Fibroblast of the aortic adventitia (primary cell): ENCODE results near the gene LDAH. TPM values are rescaled to one million over a fixed set of nuclear protein-coding genes. Genes with fewer than 3 reads are reported as not detected.

Source experiments
- DNase-seq: peaks from one replicate; pipeline ENCODE4 v3.0.0-alpha.2; 2010; ENCODE audit warnings: low read depth
- H3K4me3 ChIP-seq: 2 replicates; pipeline ENCODE4 v1.5.1; 2011; ENCODE audit warnings: low read depth, mild to moderate bottlenecking, control low read depth, low read length, moderate library complexity
- CTCF ChIP-seq: IDR thresholded peaks from 2 replicates; pipeline ENCODE4 v1.5.1; 2011; ENCODE audit warnings: mild to moderate bottlenecking, low read length, control low read depth, inconsistent platforms; ENCODE audit not compliant: insufficient read depth
- total RNA-seq: library from RNA; depleted of rRNA; stranded (reverse); fragments of >200 nt; gene quantifications from 2 replicates; pipeline ENCODE4 v1.2.3, GENCODE V29; 2012; ENCODE audit warnings: low replicate concordance

The LDAH gene
- total RNA-seq, 1 donor = 21.8 TPM

DNA sequence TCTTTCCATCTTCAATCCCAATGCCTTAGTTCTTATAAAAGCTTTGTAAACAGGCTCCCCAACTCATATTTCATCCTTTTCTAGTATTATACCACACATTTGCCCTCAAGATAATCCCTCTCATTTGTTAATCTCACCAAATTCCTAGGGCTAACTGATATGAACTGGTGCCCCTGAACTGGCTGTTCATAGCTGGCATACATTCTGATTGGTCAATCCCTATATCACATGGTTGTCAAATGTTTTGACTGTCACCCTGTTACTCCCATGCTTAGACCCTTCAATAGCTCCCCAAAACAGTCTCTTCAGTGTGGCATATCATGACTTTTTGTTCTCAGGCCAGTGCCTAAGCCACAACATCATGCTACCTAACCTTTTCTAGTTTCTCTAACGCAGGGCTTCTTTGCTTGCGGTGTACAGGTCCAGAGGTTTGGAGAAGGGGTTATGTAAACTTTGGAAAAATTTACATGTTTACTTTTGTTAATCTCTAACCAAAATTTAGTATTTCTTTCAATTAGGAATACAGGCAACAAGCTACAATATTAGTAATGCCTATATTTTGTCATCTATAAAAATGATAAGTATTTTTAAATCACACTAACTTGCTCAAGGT, 125.5 kb downstream of the LDAH start:
- no peak for DNase-seq
- H3K4me3 ChIP-seq = no peak overlapping the region
- no peak for TF ChIP-seq CTCF

DNA sequence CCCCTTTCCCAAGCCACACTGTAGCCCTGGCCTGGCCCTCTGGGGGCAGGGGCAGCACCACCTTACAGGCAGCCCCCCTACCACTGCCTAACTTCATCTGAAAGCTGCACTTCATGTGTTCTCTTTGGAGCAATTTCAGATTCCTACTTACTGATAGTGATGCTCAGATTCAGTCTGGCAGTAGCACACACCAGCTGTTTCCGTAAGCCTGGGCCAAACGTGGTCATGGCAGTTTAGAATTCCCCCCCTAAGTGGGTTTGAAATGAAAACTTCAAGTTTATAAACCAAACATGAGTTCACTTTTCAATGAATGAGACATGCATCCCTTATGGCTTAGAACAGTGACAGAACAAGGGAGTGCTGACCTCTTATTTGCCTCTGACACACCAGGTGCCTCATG, 126.5 kb downstream of the LDAH start:
- TF ChIP-seq CTCF = no peak
- DNase-seq = no peak
- H3K4me3 ChIP-seq = no peak overlapping the region

GRCh38 chr2:20693317-20693716, 129.6 kb downstream of the LDAH start:
- TF ChIP-seq CTCF = no peak
- H3K4me3 ChIP-seq = no peak overlapping the region
- DNase-seq = no peak

DNA sequence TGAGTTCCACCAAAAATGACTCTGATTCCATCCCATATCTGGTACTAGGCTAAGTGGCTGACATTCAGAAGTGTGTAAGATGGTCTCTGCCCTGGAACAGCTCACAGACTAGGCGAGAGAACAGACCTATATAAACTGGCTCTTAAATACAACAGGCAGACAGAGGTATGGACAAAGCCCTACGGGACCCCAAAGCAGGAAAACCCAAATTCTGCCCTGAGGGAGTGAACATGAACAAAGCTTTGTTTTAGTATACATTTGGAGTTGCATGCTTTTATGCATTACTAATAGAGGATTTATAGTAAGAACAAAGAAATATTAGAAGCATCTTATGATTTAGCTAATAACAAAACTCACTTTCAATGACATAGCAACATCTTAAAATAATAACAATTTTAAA, 130.8 kb downstream of the LDAH start:
- DNase-seq = no peak
- no peak overlapping the region for H3K4me3 ChIP-seq
- TF ChIP-seq CTCF = no peak

GRCh38 chr2:20691076-20691734, 131.7 kb downstream of the LDAH start:
- TF ChIP-seq CTCF = no peak
- DNase-seq = no peak
- H3K4me3 ChIP-seq = no peak overlapping the region

GRCh38 chr2:20689428-20690264, 133.3 kb downstream of the LDAH start:
- DNase-seq = no peak
- no peak for TF ChIP-seq CTCF
- H3K4me3 ChIP-seq = no peak overlapping the region
